ENCODE results near the gene CHFR. TPM values are rescaled to one million over a fixed set of nuclear protein-coding genes. Genes with fewer than 3 reads are reported as not detected.

Gene CHFR
- total RNA-seq, 1 experiment from 2014 or later, result 41.0 TPM

DNA sequence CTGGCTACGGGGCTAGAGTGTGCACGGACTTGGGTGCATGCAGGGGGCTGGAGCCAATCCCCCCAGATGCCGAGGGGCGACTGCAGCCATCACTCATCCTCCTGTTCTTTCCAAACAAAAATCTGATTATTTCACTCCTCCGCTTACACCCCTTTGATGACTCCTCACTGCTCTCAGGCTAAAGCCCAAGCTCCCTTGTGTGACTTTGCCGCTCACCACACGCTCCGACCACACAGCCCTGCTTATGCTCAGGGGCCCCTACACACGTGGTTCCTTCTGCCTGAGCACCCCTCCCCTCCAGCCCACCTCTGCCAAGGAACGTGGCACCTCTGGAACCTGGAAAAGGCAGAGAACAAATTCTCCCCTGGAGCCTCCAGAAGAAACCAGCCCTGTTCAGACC is 13.7 kb downstream of the CHFR start:
- Mint-ChIP-seq H3K27me3 (ENCODE audit: insufficient read depth, unreplicated experiment) (no peaks in the 10 kb centered on the region), H3K9me3 (ENCODE audit: unreplicated experiment) (no peaks in the 10 kb centered on the region), H3K36me3 (ENCODE audit: insufficient read depth, unreplicated experiment) (peaks cover 86% of the 10 kb centered on the region), H3K27ac (ENCODE audit: low read depth, unreplicated experiment) (no peak overlapping the region), H3K4me1 (ENCODE audit: insufficient read depth, unreplicated experiment) (no peaks in the 10 kb centered on the region), H3K4me3 (ENCODE audit: unreplicated experiment) (no peak overlapping the region)
- POLR2A ChIA-PET, result no interaction called here
- DNase-seq (ENCODE audit: unreplicated experiment), result no peak
- intact Hi-C loops (cut with micrococcal nuclease), result no loop called here
- CTCF ChIA-PET, result no interaction called here
- no TSS peak for BruUV-seq (replicated peaks)
- TF ChIP-seq, protein P1, sequence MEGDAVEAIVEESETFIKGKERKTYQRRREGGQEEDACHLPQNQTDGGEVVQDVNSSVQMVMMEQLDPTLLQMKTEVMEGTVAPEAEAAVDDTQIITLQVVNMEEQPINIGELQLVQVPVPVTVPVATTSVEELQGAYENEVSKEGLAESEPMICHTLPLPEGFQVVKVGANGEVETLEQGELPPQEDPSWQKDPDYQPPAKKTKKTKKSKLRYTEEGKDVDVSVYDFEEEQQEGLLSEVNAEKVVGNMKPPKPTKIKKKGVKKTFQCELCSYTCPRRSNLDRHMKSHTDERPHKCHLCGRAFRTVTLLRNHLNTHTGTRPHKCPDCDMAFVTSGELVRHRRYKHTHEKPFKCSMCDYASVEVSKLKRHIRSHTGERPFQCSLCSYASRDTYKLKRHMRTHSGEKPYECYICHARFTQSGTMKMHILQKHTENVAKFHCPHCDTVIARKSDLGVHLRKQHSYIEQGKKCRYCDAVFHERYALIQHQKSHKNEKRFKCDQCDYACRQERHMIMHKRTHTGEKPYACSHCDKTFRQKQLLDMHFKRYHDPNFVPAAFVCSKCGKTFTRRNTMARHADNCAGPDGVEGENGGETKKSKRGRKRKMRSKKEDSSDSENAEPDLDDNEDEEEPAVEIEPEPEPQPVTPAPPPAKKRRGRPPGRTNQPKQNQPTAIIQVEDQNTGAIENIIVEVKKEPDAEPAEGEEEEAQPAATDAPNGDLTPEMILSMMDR (IDR thresholded peaks at IDR 0.05; ENCODE audit: unreplicated experiment), result no peak

DNA sequence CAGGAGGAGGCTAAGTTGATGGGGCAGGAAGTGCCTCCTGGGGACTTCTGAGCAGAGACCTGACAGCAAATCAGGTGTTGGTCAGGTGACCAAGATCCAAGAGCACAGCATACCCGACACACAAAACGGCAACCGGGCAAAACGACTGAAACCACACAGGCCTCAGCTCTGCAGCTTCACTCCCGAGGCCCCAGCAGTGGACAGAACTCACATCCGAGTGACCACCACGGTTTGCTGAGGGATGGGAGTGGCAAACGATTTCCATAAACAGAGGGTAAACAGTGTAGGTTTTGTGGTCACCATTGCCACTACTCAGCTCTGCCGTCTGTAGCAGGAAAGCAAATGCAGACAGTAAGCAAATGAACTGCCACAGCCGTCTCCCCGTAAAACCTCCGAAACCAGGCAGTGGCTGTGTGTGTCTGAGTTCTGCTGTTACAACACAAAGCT is 14.4 kb downstream of the CHFR start:
- TF ChIP-seq, protein P1 (IDR thresholded peaks at IDR 0.05; ENCODE audit: unreplicated experiment), result no peak
- H3K4me1 Mint-ChIP-seq (ENCODE audit: insufficient read depth, unreplicated experiment), result no peaks in the 10 kb centered on the region
- no peak overlapping the region for H3K4me3 Mint-ChIP-seq (ENCODE audit: unreplicated experiment)
- no peaks in the 10 kb centered on the region for H3K9me3 Mint-ChIP-seq (ENCODE audit: unreplicated experiment)
- DNase-seq (ENCODE audit: unreplicated experiment), result no peak
- BruUV-seq (replicated peaks), result no TSS peak
- H3K27me3 Mint-ChIP-seq (ENCODE audit: insufficient read depth, unreplicated experiment), result no peaks in the 10 kb centered on the region
- intact Hi-C loops (cut with micrococcal nuclease), result no loop called here
- ChIA-PET POLR2A (no interaction called here), CTCF (no interaction called here)
- H3K27ac Mint-ChIP-seq (ENCODE audit: low read depth, unreplicated experiment), result no peak overlapping the region
- peaks cover 83% of the 10 kb centered on the region for H3K36me3 Mint-ChIP-seq (ENCODE audit: insufficient read depth, unreplicated experiment)

DNA sequence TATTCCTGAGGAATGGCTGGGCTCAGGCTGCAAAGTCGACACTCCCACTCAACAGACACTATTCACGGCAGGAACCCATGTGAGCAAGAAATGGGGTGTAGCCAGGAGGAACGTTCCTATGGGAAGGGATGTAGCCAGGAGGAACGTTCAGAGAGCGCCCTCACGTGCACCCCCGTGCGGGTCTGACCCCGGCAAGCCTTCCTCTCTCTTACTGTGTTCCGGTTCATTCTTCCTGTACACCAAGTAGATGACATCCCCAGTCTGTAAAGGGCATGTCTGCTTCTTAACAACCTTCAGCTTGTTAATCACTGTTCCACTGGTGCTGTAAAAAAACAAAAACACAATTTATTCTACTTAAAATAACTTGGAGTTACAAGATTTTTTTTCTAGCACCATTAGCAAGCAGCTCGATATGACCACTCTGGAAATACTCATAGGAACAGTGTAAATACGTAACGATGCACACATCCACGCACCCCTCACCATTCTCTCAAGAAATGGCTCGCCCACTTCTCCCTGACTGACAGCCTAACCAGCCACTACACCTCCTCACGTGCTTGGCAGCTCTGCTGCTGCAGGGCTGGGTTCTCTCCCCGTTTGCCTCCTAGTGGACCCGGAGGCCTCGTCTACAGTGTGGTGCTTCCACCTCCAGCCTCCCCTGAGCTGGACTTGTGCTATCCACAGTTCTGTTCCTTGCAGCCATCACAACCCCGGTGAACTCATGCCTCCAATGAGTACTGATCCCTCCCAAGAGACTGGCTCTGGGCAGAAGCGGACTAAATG is 15.1 kb downstream of the CHFR start:
- TF ChIP-seq, protein P1 (IDR thresholded peaks at IDR 0.05; ENCODE audit: unreplicated experiment), result no peak
- POLR2A ChIA-PET, result interaction anchor here (1.1 kb wide), 1 partner anchor 43 kb away, joined by 4 read pairs; no protein-coding TSS in a partner anchor
- no peak for DNase-seq (ENCODE audit: unreplicated experiment)
- no peaks in the 10 kb centered on the region for H3K4me1 Mint-ChIP-seq (ENCODE audit: insufficient read depth, unreplicated experiment)
- H3K36me3 Mint-ChIP-seq (ENCODE audit: insufficient read depth, unreplicated experiment), result peaks cover 83% of the 10 kb centered on the region
- intact Hi-C loops (cut with micrococcal nuclease), result no loop called here
- no peak overlapping the region for H3K4me3 Mint-ChIP-seq (ENCODE audit: unreplicated experiment)
- CTCF ChIA-PET, result no interaction called here
- H3K9me3 Mint-ChIP-seq (ENCODE audit: unreplicated experiment), result no peaks in the 10 kb centered on the region
- BruUV-seq (replicated peaks), result no TSS peak
- no peaks in the 10 kb centered on the region for H3K27me3 Mint-ChIP-seq (ENCODE audit: insufficient read depth, unreplicated experiment)
- no peak overlapping the region for H3K27ac Mint-ChIP-seq (ENCODE audit: low read depth, unreplicated experiment)

DNA sequence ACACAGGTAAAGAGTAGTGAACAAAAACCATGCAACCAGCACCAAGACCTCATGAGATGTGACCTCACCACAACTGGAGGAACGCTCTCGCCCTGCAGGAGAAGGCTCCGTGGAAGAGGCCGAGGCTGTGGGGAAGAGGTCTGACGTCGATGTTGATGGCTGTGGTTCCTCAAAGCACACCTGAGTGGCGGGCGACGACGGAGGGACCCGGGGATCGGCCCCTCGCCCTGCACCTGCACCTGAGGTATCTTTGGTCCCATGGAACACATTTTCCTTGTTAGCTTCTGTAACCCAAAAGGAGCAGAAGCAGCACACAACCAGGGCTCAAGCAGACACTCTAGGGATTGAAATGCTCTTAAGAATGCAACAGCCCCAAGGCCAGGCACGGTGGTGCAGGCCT is 17.9 kb downstream of the CHFR start:
- H3K9me3 Mint-ChIP-seq (ENCODE audit: unreplicated experiment), result no peaks in the 10 kb centered on the region
- TF ChIP-seq, protein P1 (IDR thresholded peaks at IDR 0.05; ENCODE audit: unreplicated experiment), result no peak
- BruUV-seq (replicated peaks), result no TSS peak
- ChIA-PET CTCF (no interaction called here), POLR2A (no interaction called here)
- no peak for DNase-seq (ENCODE audit: unreplicated experiment)
- H3K4me1 Mint-ChIP-seq (ENCODE audit: insufficient read depth, unreplicated experiment), result no peaks in the 10 kb centered on the region
- peaks cover 85% of the 10 kb centered on the region for H3K36me3 Mint-ChIP-seq (ENCODE audit: insufficient read depth, unreplicated experiment)
- no peaks in the 10 kb centered on the region for H3K27me3 Mint-ChIP-seq (ENCODE audit: insufficient read depth, unreplicated experiment)
- H3K27ac Mint-ChIP-seq (ENCODE audit: low read depth, unreplicated experiment), result no peak overlapping the region
- intact Hi-C loops (cut with micrococcal nuclease), result no loop called here
- H3K4me3 Mint-ChIP-seq (ENCODE audit: unreplicated experiment), result no peak overlapping the region
